GM18951 (cell line): Measurements from ENCODE around the gene MED7.

ENCODE experiments used
- POLR2A ChIP-seq: IDR thresholded peaks from 4 replicates; pipeline ENCODE4 v1.6.1; 2011; ENCODE audit warnings: mild to moderate bottlenecking; ENCODE audit not compliant: insufficient read length, insufficient read depth; ENCODE audit errors: extremely low read depth
- in situ Hi-C: fragments of 300-500 bp; cut with MboI; formaldehyde crosslinking; loops from one replicate; pipeline ENCODE4 v1.12.0; 2022; ENCODE audit warnings: low sequenced_read_pairs, mixed read lengths, inconsistent platforms; ENCODE audit not compliant: unreplicated experiment

The MED7 gene

DNA sequence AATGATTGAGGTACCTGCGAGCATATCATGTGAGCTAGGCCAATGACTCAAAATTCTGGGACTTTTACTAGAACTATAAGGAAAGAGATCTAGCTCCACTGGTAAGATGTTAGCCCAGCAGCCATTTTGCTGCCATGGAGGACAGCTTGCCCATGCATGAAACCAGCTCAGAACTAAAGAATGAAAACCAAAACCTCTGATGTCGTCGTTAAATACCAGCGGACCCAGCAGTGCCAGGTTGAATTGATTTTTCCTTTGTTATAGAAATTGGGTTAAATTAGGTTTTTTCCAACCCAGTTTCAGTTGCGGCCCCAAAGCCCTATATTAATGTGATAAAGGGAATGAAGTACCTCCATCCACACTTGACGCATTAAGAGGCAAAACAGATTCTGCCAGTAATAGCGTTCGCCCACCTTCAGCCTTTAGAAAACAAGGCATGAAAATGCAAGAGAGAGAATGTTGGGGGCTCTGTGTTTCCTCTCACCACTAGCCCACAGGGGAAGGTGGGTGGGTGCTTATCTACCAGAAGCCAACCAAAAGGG lies 32.5 kb upstream of the MED7 start:
- in situ Hi-C loops, result no loop called here

DNA sequence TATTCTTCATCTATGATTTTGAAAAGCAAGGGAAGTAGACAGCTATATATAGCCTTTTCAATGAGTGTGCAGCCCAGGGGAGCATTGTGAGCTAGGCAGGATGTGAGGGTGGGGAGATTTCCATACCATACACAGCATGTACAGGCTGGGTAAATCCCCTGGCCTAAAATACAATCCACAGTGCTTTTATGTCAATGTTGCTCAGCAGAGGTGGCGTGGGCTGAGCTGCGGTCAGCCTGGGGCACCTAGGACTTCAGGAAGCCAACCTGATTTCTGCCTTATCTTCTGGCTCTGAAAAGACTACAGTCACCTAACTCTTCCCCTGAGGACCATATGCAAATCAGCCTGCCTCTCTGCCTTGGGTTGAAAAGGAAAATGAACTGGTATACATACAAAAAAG lies 29.7 kb upstream of the MED7 start:
- in situ Hi-C loops, result no loop called here
- no peak for TF ChIP-seq POLR2A

More for the DNA sequence above, 32.5 kb upstream of the MED7 start:
- no peak for TF ChIP-seq POLR2A

DNA sequence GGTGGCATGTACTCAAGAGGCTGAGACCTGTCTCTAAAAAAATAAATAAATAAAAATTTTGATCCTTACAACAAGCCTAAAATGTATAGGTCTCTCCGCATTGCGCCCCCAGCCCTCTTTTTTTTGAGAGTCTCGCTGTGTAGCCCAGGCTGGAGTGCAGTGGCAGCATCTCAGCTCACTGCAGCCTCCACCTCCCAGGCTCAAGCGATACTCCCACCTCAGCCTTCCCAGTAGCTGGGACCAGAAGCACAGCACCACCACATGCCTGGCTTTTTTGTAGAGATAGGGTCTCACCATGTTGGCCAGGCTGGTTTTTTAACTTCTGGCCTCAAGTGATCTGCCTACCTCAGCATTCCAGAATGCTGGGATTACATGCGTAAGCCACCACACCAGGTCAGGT lies 25.6 kb upstream of the MED7 start:
- in situ Hi-C loops, result no loop called here
- TF ChIP-seq POLR2A, result no peak

DNA sequence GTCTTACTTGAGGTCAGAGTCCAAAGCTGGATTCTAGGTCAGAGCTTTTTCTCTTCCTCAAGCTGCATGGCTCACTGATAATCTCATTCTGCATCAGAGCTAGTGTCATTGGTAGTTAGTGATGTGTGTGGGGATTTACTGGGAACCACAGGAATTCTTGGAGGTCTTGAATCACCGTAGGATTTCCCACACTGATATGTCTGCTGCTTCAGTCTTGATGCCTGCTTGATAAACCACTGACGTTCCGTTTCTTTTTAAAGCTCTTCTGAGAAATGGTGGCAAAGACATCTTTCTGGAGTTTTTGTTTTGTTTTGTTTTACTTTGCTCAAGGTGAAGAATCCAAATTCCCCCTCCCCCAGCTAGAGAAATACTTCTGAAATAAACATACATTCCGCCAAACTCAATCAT lies 24.6 kb upstream of the MED7 start:
- in situ Hi-C loops, result no loop called here
- TF ChIP-seq POLR2A, result no peak

DNA sequence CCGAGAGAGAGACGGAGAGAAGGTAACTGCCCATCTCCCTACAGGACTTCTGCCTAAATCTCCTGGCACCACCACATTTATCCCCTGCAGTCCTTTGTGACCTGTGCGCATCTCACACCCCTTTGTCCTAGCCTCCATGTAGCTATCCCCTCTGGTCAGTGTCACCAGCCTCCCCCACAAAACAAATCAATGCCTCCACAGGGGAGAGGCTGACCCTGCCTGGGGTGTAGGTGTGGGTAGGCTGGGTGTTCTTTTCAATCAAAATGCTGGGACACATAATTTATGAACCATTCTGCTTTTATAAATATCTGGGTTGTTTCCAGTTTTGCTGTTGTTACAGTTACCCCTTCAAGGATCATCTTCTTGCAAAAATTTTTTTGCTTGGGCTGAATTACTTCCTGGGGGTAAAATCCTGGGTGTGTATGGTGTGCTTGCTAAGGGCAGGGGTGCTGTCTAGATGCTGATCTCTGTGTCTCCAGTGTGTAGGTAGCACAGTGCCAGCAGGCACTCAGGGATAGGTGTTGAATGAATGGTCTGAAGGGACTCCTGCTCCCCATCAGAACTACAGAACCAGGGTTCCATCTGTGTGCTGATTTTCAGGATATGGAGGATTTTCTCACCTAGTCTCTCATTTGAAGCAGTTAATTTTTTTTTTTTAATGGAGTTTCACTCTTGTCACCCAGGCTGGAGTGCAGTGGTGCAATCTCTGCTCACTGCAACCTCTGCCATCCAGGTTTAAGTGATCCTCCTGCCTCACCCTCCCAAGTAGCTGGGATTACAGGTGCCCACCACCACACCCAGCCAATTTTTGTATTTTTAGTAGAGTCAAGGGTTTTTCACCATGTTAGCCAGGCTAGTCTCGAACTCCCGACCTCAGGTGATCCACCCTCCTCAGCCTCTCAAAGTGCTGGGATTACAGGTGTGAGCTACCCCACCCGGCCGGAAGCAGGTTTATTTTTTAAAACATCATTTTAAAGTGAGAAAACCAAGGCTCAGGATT lies 23.8 kb upstream of the MED7 start, which contains the start of gene GARIN3:
Gene GARIN3, minus strand, starts transcription at position 51 of the 1,000 bp plus-strand sequence. CDS start 96 bp downstream, outside the sequence.
- no peak for TF ChIP-seq POLR2A
- in situ Hi-C loops, result no loop called here

DNA sequence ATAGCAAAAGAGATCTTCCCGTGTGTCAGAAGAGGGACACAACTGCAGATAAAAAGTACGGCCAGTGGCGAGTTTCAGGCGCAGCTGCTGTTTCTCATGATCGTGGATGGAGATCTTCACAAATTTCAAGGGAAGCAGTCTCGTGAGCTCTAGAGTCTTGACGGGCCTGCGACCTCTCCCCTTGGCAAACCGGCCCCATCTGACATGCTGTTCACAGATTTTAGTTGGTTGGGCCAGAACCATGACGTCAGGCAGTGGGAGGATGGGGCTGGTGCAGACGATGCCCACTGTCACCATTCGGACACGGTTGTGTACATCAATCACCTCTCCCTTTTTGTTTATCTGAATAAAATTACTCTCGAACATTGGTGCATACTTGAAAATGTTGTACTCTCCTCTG lies 23.0 kb upstream of the MED7 start:
- in situ Hi-C loops, result no loop called here
- no peak for TF ChIP-seq POLR2A

DNA sequence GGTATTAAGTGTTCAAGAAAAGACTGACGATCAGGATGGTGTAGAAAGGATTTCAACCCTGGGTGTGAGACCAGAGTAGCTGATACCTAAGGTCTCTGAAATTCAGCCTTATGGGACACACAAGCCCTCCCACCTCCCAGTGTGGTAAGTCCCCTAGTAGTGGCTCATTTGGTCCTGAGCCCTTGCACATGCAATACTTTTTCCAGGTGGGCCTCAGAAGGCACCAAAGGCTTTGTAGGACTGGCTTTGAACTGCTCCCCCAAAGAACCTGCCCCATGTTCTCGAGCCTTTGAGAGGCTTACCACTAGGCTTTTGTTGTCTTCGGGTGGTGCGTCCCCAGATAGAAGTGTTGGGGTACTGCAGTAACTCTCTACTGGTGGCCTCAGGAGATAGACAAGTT lies 22.6 kb upstream of the MED7 start:
- TF ChIP-seq POLR2A, result no peak
- in situ Hi-C loops, result no loop called here

DNA sequence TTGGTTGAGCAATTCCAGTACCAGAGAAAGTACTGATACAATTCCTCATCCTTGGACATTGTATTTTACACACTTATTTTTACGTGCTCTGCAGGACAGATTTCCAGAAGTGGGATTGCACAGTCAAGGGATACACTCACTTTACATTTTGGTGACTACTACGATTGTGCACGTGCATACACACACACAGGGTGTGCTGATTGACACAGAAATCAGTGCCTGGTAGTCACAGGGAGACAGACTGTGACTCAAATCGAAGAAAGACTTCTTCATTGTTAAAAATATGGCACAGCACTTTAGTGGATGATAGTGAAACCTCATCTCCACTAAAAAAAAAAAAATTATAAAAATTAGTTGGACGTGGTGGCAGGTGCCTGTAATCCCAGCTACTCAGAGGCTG lies 21.9 kb upstream of the MED7 start:
- TF ChIP-seq POLR2A, result no peak

DNA sequence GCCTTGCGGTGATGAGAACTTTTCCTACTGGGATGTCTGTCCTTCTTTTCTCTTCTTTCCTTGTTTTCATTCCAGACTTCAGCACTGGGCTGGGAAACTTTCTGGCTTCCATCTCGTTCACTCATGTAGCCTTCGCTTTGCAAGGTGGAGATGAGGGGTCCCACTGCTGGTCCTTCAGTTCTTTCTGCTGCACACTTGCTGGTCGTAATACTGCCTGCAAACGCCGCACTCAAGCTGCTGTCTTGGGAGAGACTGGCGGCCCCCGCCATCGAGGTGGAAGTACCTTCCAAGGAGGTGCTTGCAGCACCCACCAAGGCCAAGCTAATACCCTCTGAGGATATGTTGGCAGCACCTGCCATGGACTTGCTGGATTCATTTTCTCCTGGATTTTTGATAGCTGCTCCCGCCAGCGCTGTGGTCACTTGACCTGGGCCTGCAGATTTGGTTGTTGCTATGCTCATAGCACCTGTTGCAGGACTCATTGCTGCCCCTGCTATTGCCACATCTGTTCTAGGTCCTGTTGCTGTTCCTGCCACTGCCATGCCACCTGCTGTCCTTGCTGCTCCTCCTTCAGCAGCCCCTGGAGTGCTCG lies 20.4 kb upstream of the MED7 start:
- TF ChIP-seq POLR2A, result no peak
- in situ Hi-C loops, result no loop called here

More for the DNA sequence above, 21.9 kb upstream of the MED7 start:
- in situ Hi-C loops, result no loop called here

DNA sequence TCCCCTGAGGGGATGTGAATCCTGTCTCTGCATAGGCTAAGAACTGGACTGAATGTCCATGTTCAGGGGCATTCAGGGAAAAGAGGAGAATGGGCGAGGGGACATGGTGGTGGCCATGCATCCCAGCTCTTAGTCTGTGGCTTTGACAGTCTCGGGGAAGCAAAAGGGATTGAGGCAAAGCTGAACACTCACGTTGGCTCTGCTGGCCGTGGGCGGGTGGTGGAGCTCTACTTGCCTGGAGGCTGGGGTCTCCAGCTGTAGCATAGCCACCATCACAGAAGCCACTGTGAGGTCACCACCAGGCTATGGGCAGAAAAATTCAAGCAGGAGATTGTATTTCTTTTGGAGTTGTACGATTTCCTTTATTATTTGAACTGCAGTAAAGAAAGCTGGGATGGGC lies 19.3 kb upstream of the MED7 start:
- in situ Hi-C loops, result no loop called here
- TF ChIP-seq POLR2A, result no peak

DNA sequence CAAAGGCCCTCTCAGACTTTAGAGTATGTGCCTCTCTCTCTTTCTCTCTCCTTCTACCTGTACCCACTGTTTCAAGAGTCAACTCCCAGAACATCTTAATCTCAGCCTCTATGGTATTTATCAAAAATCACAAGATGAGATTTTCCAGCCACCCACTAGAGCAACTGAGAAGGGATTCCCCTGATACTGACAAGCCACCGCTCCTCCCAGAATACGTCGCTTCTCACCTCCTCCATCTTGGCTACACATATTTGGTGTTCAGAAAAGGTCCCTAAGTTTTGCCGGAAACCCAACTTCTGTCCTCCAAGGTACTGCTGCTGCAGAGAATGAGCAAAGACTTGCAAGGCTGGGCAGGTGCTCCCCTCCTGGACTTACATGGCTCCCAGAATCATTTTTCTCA lies 17.3 kb upstream of the MED7 start:
- TF ChIP-seq POLR2A, result no peak
- in situ Hi-C loops, result no loop called here

DNA sequence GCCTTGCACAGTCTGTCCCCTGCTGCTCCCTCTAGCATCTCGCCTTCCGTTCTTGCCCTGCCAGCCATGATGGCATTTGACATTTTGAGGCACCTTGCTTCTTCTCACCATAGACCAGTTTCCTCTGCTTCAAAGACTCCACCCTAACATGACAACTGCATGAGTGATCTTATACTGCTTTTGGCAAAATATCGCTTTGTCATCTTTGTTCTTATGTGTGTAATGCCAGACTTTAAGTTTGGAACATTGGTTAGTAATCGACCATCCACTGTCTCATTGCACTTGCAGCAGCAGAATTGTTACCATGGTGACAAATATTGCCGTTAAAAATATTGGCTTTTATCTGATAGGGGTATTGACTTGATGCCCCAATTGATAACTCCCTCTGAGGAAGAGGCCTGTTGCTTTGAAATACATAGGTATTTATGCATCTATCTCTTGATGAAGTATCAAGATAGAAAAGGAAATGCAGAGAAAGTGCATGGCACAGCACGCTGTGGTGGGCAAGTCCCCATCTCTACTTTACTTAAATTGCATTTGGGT lies 16.6 kb upstream of the MED7 start:
- in situ Hi-C loops, result no loop called here
- no peak for TF ChIP-seq POLR2A

DNA sequence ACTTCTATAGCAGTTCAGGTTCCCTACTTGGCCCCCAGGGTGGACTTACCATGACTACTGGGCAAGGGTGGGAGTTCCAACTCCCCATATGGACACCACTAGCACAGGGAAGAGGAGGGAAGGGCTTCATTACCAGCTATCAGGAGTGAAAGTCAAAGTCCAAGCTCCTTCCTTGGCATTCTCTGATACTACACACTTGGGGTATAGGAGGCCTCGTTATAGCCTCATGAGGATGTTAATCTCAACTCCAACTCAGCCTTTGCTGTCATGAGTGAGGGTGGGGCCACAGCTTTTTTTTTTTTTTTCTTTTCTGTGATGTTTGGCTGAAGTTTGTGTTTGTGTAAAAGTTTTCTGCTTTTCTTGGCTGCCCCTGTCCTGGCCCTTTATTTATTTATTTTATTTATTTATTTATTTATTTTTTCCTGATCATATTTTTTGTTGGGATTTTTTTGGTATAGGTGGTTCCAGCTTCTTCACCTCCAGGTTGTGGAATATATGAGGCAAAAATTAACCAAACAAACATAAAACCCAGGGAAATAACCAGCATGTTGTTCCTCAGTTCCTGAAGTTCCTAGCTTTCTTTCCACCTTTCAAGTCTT lies 14.7 kb upstream of the MED7 start:
- TF ChIP-seq POLR2A, result no peak
- in situ Hi-C loops, result no loop called here
